Measurements from ENCODE around the gene POLN. TPM values are rescaled to one million over a fixed set of nuclear protein-coding genes. Genes with fewer than 3 reads are reported as not detected.

Gene POLN
- total RNA-seq, 1 experiment from 2014 or later, result 0.26 TPM

GRCh38 chr4:2051086-2051485 lies 190.8 kb downstream of the POLN start:
- H3K27ac ChIP-seq (ENCODE audit: low read length), result no peak overlapping the region
- H3K4me2 ChIP-seq (ENCODE audit: low read length), result no peak overlapping the region
- H4K20me1 ChIP-seq (ENCODE audit: low read length), result no peaks in the 10 kb centered on the region
- no peak overlapping the region for H3K4me3 ChIP-seq (ENCODE audit: low read length)
- no peaks in the 10 kb centered on the region for H3K79me2 ChIP-seq (ENCODE audit: low read length)
- intact Hi-C loops (cut with micrococcal nuclease), result no loop called here
- TF ChIP-seq EZH2 (IDR thresholded peaks at IDR 0.05; ENCODE audit: low read length, unreplicated experiment), result no peak
- TF ChIP-seq, protein P1, sequence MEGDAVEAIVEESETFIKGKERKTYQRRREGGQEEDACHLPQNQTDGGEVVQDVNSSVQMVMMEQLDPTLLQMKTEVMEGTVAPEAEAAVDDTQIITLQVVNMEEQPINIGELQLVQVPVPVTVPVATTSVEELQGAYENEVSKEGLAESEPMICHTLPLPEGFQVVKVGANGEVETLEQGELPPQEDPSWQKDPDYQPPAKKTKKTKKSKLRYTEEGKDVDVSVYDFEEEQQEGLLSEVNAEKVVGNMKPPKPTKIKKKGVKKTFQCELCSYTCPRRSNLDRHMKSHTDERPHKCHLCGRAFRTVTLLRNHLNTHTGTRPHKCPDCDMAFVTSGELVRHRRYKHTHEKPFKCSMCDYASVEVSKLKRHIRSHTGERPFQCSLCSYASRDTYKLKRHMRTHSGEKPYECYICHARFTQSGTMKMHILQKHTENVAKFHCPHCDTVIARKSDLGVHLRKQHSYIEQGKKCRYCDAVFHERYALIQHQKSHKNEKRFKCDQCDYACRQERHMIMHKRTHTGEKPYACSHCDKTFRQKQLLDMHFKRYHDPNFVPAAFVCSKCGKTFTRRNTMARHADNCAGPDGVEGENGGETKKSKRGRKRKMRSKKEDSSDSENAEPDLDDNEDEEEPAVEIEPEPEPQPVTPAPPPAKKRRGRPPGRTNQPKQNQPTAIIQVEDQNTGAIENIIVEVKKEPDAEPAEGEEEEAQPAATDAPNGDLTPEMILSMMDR (conservative IDR thresholded peaks at IDR 0.05; ENCODE audit: low read depth, low read length), result no peak
- no peak for TF ChIP-seq EZH2phosphoT487 (IDR thresholded peaks at IDR 0.05; ENCODE audit: borderline replicate concordance, low read length)
- no TSS peak for BruUV-seq (replicated peaks)
- no peaks in the 10 kb centered on the region for H3K27me3 ChIP-seq (ENCODE audit: low read length)
- POLR2A ChIA-PET (ENCODE audit: unreplicated experiment), result no interaction called here
- no peak overlapping the region for H3K9ac ChIP-seq (ENCODE audit: low read length)
- H3K4me1 ChIP-seq (ENCODE audit: insufficient read depth, low read length), result no peaks in the 10 kb centered on the region; the same call in 1 of the 2 replicates
- H3K36me3 ChIP-seq (ENCODE audit: low read depth, low read length), result no peaks in the 10 kb centered on the region
- no peaks in the 10 kb centered on the region for H3K9me2 ChIP-seq (replicated peaks; ENCODE audit: low read length)
- CTCF ChIA-PET, result no interaction called here
- no peaks in the 10 kb centered on the region for H3F3A ChIP-seq (ENCODE audit: low read length, unreplicated experiment)
- no peak overlapping the region for H2AFZ ChIP-seq (ENCODE audit: low read length)
- DNase-seq (no peak), ATAC-seq (no peak)
- H3K9me3 ChIP-seq (ENCODE audit: low read length), result no peaks in the 10 kb centered on the region

GRCh38 chr4:2049811-2050210 lies 192.1 kb downstream of the POLN start:
- no peaks in the 10 kb centered on the region for H3K79me2 ChIP-seq (ENCODE audit: low read length)
- no peak overlapping the region for H3K4me2 ChIP-seq (ENCODE audit: low read length)
- POLR2A ChIA-PET (ENCODE audit: unreplicated experiment), result no interaction called here
- no TSS peak for BruUV-seq (replicated peaks)
- no peak overlapping the region for H3K9ac ChIP-seq (ENCODE audit: low read length)
- H3K4me3 ChIP-seq (ENCODE audit: low read length), result no peak overlapping the region
- TF ChIP-seq EZH2phosphoT487 (IDR thresholded peaks at IDR 0.05; ENCODE audit: borderline replicate concordance, low read length), result no peak
- TF ChIP-seq EZH2 (IDR thresholded peaks at IDR 0.05; ENCODE audit: low read length, unreplicated experiment), result no peak
- TF ChIP-seq, protein P1 (conservative IDR thresholded peaks at IDR 0.05; ENCODE audit: low read depth, low read length), result no peak
- no peak overlapping the region for H3K27ac ChIP-seq (ENCODE audit: low read length)
- no peaks in the 10 kb centered on the region for H3K36me3 ChIP-seq (ENCODE audit: low read depth, low read length)
- no peaks in the 10 kb centered on the region for H3K9me3 ChIP-seq (ENCODE audit: low read length)
- H3K4me1 ChIP-seq (ENCODE audit: insufficient read depth, low read length), result peaks cover 7% of the 10 kb centered on the region; the same call in 1 of the 2 replicates
- ATAC-seq, result no peak
- H3F3A ChIP-seq (ENCODE audit: low read length, unreplicated experiment), result no peaks in the 10 kb centered on the region
- no peaks in the 10 kb centered on the region for H3K9me2 ChIP-seq (replicated peaks; ENCODE audit: low read length)
- no peak overlapping the region for H2AFZ ChIP-seq (ENCODE audit: low read length)
- H4K20me1 ChIP-seq (ENCODE audit: low read length), result no peaks in the 10 kb centered on the region
- H3K27me3 ChIP-seq (ENCODE audit: low read length), result no peaks in the 10 kb centered on the region
- DNase-seq, result no peak
- CTCF ChIA-PET, result no interaction called here
- intact Hi-C loops (cut with micrococcal nuclease), result no loop called here

DNA sequence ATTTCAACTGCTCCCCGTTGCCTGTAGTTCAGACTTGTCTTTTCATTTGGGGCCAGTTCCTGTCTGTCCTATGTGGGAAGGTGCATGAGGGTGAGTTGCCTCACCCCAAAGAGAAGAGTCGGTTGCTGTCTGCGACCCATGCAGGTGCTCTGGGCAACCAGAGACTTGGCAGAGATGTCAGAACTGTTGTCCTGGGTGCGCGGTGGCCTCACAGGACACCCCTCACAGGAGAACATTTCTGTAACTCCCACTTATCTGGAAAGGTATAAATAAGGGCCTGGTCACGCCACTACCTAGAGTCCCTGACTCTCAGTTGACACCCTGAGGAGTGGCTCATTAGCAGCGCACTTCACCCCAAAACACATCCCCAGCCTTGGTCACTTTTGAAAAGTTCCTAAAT lies 192.5 kb downstream of the POLN start:
- ATAC-seq (no peak), DNase-seq (no peak)
- no peaks in the 10 kb centered on the region for H3F3A ChIP-seq (ENCODE audit: low read length, unreplicated experiment)
- intact Hi-C loops (cut with micrococcal nuclease), result no loop called here
- no peaks in the 10 kb centered on the region for H4K20me1 ChIP-seq (ENCODE audit: low read length)
- H3K79me2 ChIP-seq (ENCODE audit: low read length), result no peaks in the 10 kb centered on the region
- H3K9me3 ChIP-seq (ENCODE audit: low read length), result no peaks in the 10 kb centered on the region
- no peak overlapping the region for H2AFZ ChIP-seq (ENCODE audit: low read length)
- ChIA-PET CTCF (no interaction called here), POLR2A (ENCODE audit: unreplicated experiment) (no interaction called here)
- TF ChIP-seq EZH2 (IDR thresholded peaks at IDR 0.05; ENCODE audit: low read length, unreplicated experiment) (no peak), EZH2phosphoT487 (IDR thresholded peaks at IDR 0.05; ENCODE audit: borderline replicate concordance, low read length) (no peak)
- TF ChIP-seq, protein P1 (conservative IDR thresholded peaks at IDR 0.05; ENCODE audit: low read depth, low read length), result no peak
- H3K4me1 ChIP-seq (ENCODE audit: insufficient read depth, low read length), result peaks cover 7% of the 10 kb centered on the region; the same call in 1 of the 2 replicates
- no peak overlapping the region for H3K9ac ChIP-seq (ENCODE audit: low read length)
- H3K36me3 ChIP-seq (ENCODE audit: low read depth, low read length), result no peaks in the 10 kb centered on the region
- H3K27me3 ChIP-seq (ENCODE audit: low read length), result no peaks in the 10 kb centered on the region
- no peak overlapping the region for H3K4me3 ChIP-seq (ENCODE audit: low read length)
- no peaks in the 10 kb centered on the region for H3K9me2 ChIP-seq (replicated peaks; ENCODE audit: low read length)
- no peak overlapping the region for H3K4me2 ChIP-seq (ENCODE audit: low read length)
- H3K27ac ChIP-seq (ENCODE audit: low read length), result no peak overlapping the region
- BruUV-seq (replicated peaks), result no TSS peak

Measured in PC-3 (cell line).